SW480 (cell line): ENCODE data around the gene ANKRD13D.

Source experiments
- DNase-seq: peaks from one replicate; pipeline ENCODE4 v3.0.0-alpha.2; 2016; ENCODE audit warnings: low spot score

The ANKRD13D gene

GRCh38 chr11:67302571-67303131 lies 13.5 kb downstream of the ANKRD13D start:
- DNase-seq = peak; percentile 57

DNA sequence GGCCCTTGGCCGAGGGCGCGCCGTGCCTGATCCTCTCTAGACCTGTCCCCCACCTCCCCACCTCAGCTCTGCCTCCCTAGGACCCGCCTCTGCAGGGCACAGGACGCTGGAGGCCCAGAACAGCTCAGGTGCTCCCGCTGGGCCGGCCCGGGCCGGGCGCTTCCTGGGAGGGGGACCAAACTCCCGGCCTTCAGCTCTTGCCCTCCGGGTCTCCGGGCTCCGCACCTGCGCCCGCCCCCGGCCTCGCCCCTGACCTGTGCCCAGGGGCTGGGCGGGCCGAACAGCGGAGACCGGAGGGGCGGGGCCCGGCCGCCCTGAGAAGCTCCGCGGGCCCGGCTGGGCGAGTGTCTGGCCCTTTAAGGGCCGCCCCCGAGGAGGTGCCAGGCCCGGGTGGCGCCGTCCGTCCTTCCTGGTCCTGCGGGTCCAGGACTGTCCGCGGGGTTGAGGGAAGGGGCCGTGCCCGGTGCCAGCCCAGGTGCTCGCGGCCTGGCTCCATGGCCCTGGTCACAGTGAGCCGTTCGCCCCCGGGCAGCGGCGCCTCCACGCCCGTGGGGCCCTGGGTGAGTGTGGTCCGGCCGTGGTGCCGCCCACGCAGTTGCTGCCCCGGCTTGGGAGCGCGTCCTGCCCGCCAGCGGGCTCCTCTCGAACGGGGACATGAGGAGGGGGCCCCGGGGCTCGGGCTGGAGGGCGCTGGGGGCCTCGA lies 14.2 kb downstream of the ANKRD13D start, which contains the start of gene SSH3:
TSS of gene SSH3 (plus strand) at position 399 of the 703 bp plus-strand sequence. CDS start at position 495, 96 bp downstream.
- peak; percentile 86 for DNase-seq

GRCh38 chr11:67303835-67304411 lies 14.8 kb downstream of the ANKRD13D start:
- peak; percentile 36 for DNase-seq

- no peak for DNase-seq
Observed at GRCh38 chr11:67304511-67305113, 15.5 kb downstream of the ANKRD13D start.

DNA sequence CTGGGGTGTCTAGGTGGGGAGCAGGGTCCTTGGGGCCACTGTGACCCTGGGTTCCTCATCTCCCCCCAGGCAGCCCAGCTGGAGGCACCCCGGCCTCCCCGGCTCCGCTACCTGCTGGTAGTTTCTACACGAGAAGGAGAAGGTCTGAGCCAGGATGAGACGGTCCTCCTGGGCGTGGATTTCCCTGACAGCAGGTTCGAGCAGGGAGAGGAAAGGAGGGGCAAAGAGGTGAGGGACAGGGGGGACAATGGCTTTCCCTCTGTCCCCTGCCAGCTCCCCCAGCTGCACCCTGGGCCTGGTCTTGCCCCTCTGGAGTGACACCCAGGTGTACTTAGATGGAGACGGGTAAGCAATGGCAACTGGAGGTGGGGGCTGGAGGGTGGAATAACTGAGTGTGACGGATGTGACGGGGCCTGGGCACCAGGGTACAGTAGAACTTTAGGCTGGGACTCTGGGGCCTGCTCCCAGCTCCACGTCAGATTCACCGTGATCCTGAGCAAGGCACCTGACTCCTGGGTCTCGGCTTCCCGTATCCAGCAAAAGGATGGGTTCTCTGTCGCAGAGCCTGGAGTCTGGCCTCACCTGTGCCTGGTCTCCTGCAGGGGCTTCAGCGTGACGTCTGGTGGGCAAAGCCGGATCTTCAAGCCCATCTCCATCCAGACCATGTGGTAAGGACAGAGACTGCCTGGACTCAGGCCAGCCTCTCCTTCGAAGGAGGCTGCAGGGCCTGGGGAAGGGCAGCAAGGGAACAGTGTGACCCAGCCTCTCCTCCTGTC lies 17.9 kb downstream of the ANKRD13D start:
- DNase-seq = no peak

- DNase-seq = no peak
Observed at GRCh38 chr11:67307545-67308001, 18.5 kb downstream of the ANKRD13D start.

GRCh38 chr11:67308031-67308866 lies 19.1 kb downstream of the ANKRD13D start:
- no peak for DNase-seq

GRCh38 chr11:67309166-67309565 lies 20.1 kb downstream of the ANKRD13D start:
- no peak for DNase-seq

DNA sequence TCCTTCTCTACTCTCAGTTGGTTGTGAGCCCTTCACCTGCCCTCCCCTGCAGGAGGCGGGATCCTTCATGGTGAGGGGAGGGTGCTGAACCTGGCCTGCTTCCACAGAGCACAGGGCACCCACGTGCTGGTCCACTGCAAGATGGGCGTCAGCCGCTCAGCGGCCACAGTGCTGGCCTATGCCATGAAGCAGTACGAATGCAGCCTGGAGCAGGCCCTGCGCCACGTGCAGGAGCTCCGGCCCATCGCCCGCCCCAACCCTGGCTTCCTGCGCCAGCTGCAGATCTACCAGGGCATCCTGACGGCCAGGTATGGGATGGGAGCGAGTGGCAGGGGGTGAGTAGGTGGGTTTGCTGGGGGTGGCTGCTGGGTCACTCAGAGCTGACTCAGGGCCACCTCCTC lies 20.6 kb downstream of the ANKRD13D start:
- DNase-seq = no peak

- no peak for DNase-seq
Observed at GRCh38 chr11:67310246-67311050, 21.3 kb downstream of the ANKRD13D start.

- no peak for DNase-seq
Observed at GRCh38 chr11:67311051-67311555, 22.0 kb downstream of the ANKRD13D start.

DNA sequence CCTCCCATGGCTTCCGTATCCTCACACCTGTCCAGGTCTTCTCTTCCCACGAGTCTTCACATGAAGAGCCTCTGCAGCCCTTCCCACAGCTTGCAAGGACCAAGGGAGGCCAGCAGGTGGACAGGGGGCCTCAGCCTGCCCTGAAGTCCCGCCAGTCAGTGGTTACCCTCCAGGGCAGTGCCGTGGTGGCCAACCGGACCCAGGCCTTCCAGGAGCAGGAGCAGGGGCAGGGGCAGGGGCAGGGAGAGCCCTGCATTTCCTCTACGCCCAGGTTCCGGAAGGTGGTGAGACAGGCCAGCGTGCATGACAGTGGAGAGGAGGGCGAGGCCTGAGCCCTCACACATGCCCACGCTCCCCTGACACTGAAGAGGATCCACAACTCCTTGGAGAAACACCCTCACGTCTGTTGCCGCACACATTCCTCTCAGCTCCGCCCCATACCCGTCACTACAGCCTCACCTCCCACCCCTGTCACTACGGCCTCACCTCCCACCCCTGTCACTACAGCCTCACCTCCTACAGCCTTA lies 22.5 kb downstream of the ANKRD13D start:
- no peak for DNase-seq

GRCh38 chr11:67312187-67313021 lies 23.3 kb downstream of the ANKRD13D start:
- DNase-seq = peak; percentile 33

DNA sequence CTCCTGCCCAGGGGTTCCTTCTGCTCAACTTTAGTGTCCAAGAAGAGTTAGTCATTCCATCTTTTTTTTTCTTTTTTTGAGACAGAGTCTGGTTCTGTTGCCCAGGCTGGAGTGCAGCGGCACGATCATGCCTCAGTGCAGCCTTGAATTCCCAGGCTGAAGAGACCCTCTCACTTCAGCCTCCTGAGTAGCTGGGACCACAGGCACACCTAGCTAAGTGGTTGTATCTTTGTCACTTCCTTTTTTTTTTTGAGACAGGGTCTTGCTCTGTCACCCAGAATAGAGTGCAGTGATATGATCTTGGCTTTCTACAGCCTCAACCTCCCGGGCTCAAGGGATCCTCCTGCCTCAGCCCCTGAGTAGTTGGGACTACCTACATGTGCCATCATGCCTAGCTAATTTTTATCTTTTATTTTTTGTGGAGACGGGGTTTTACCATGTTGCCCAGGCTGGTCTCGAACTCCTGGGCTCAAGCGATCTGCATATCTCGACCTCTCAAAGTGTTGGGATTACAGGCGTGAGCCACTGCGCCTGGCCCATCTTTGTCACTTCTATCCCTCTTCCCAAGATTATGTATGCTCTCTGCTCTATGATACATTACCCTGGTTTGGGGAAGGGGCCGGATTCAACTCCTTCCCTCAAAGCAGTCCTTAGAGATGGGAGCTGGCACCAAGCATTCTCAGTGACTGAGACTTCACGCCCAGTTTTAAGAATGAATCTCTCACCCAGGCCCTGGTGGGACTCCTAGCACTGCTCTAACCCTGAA lies 24.2 kb downstream of the ANKRD13D start:
- DNase-seq = no peak

DNA sequence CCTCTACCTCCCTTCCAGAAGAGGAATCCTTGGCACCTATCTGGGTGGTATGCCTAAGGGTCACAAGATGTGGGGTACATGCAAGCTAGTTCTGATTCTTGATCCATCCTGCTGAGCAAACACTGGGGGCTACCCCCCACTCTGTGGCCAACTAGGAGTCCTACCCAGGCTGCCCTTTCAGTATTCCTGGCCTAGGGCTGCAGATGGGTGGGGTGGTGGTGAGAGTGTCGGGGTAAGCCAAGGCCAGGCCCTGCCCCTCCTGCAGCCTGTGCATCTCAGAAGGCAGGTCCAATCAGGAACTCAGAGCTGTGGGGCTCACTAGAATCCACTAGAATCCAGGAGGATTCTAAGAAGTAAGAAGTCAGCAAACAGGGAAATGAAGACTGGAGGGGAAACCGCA lies 25.1 kb downstream of the ANKRD13D start:
- no peak for DNase-seq

DNA sequence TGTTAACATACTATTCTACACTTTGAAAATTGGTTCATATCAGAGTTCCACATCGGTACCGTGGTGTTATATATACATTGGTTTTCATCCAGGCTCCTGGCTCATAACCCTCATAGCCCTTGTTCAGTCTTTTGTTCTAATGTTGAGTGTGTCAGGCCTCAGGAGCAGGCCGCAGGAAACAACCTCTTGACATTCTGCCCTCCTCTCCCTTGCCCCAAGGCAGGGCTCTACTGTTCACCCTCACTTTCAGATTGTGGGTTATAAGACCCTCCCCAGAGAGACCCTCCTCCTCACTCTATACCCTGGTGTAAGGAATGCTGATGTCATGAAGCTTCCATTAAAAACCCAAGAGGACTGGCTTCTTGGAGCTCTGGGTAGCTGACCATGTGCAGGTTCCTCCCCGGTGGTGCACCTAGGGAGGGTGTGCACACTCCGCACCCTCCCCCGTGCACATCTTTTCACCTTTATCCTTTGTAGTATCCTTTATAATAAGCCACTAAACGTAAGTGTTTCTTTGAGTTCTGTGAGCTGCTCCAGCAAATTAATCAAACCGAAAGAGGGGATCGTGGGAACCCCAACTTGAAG lies 26.3 kb downstream of the ANKRD13D start:
- DNase-seq = no peak

- no peak for DNase-seq
Observed at GRCh38 chr11:67316882-67317204, 27.7 kb downstream of the ANKRD13D start.
